Calu3 (cell line): ENCODE results near the gene AP5B1. TPM values are rescaled to one million over a fixed set of nuclear protein-coding genes. Genes with fewer than 3 reads are reported as not detected.

ENCODE experiments used
- BruUV-seq: library from RNA; stranded (reverse); fragments of 400-500 nt; replicated peaks from 2 replicates; lab custom pipeline; 2021; lab: Mats Ljungman, UMichigan
- CTCF ChIA-PET: fragments of 300-600 bp; sonication (Branson Sonifier 250); formaldehyde crosslinking; loops from one replicate; lab custom pipeline; 2022; ENCODE audit warnings: antibody characterized with exemption; lab: Charles Lee
- DNase-seq: peaks from one replicate; pipeline ENCODE4 v3.0.0; 2022
- H3K27ac Mint-ChIP-seq: one replicate; pipeline ENCODE4 v1.8.0; 2022; ENCODE audit warnings: mixed read lengths; ENCODE audit not compliant: unreplicated experiment
- H3K27me3 Mint-ChIP-seq: one replicate; pipeline ENCODE4 v1.8.0; 2022; ENCODE audit warnings: mixed read lengths; ENCODE audit not compliant: unreplicated experiment
- H3K36me3 Mint-ChIP-seq: one replicate; pipeline ENCODE4 v1.8.0; 2022; ENCODE audit warnings: mild to moderate bottlenecking, moderate library complexity, mixed read lengths; ENCODE audit not compliant: insufficient read depth, unreplicated experiment
- H3K4me1 Mint-ChIP-seq: one replicate; pipeline ENCODE4 v1.8.0; 2022; ENCODE audit warnings: mild to moderate bottlenecking, low read depth, mixed read lengths; ENCODE audit not compliant: unreplicated experiment
- H3K4me3 Mint-ChIP-seq: one replicate; pipeline ENCODE4 v1.8.0; 2022; ENCODE audit warnings: mild to moderate bottlenecking, low read depth, moderate library complexity, mixed read lengths; ENCODE audit not compliant: unreplicated experiment
- H3K9me3 Mint-ChIP-seq: one replicate; pipeline ENCODE4 v1.8.0; 2022; ENCODE audit warnings: low read depth, mixed read lengths; ENCODE audit not compliant: unreplicated experiment
- intact Hi-C: fragments of 100-400 bp; cut with micrococcal nuclease; formaldehyde crosslinking; loops from one replicate; pipeline ENCODE4 v1.10.0; 2022; ENCODE audit not compliant: unreplicated experiment
- total RNA-seq: library from RNA; stranded (reverse); gene quantifications from 2 replicates; pipeline ENCODE4 v1.2.3, GENCODE V29; 2022
- TF ChIP-seq, protein P1 (sequence below): fragments of 200-600 bp; IDR thresholded peaks from one replicate; pipeline ENCODE4 v1.8.0; 2022; ENCODE audit warnings: antibody characterized with exemption; ENCODE audit not compliant: unreplicated experiment

The AP5B1 gene
- total RNA-seq, 1 experiment from 2014 or later: 18.5 TPM

DNA sequence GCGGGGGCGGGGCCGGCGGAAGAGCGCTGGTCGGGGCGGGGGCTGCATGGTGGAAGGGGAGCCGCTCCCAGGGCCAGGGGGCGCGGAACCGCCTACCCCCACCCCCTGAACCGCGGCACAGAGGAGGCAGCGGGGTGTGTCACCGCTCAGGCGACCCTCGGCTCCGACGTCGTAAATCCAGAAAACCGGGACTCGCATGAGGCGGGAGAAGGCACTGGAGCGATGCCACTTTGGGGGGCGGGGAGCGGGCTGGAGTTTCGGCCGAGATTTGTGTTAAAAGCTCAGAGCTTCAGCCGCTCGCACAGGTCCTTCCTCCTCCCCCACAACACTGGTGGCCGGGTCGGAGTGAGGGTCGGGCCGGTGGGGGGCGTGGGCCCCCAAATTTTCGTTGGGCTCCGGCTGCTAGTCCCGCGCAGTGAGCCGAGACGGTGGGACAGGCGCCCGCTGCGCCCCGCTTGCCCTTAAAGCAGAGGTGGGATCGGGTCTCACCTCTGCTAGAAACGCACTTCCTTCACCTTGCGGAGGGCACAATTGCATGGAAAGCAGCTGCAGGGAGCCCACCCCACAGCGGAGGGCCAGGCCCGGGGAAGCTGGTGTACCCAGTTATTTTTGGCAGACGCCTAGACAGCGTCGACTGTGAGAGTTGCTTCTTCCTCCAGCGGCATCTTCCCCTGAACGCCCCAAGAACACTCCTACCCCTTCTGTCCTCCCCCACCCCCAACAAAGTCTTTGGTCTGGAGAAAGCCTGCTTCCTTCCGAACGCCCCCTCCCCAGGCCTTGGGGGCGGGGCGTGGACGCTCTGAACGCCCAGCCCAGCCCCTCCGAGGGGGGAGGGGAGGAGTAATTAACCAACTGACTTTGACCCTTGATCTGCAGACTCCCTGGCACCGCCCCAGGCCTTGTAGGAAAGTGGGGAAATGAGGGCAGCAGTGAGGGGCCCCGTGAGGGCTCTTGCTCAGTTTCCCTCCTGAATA is 7.2 kb upstream of the AP5B1 start:
- H3K4me1 Mint-ChIP-seq: peaks cover 46% of the 10 kb centered on the region
- peak overlapping the region; percentile 86 for H3K4me3 Mint-ChIP-seq
- peaks cover 53% of the 10 kb centered on the region for H3K36me3 Mint-ChIP-seq
- intact Hi-C loops: no loop called here
- TF ChIP-seq, protein P1, sequence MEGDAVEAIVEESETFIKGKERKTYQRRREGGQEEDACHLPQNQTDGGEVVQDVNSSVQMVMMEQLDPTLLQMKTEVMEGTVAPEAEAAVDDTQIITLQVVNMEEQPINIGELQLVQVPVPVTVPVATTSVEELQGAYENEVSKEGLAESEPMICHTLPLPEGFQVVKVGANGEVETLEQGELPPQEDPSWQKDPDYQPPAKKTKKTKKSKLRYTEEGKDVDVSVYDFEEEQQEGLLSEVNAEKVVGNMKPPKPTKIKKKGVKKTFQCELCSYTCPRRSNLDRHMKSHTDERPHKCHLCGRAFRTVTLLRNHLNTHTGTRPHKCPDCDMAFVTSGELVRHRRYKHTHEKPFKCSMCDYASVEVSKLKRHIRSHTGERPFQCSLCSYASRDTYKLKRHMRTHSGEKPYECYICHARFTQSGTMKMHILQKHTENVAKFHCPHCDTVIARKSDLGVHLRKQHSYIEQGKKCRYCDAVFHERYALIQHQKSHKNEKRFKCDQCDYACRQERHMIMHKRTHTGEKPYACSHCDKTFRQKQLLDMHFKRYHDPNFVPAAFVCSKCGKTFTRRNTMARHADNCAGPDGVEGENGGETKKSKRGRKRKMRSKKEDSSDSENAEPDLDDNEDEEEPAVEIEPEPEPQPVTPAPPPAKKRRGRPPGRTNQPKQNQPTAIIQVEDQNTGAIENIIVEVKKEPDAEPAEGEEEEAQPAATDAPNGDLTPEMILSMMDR: no peak
- CTCF ChIA-PET: interaction anchor here (1.0 kb wide), 1 partner anchor 8 kb away, joined by 4 read pairs; no protein-coding TSS in a partner anchor
- H3K9me3 Mint-ChIP-seq: no peaks in the 10 kb centered on the region
- H3K27ac Mint-ChIP-seq: peak overlapping the region; percentile 75
- BruUV-seq: no TSS peak
- DNase-seq: peak; percentile 33
- no peaks in the 10 kb centered on the region for H3K27me3 Mint-ChIP-seq

DNA sequence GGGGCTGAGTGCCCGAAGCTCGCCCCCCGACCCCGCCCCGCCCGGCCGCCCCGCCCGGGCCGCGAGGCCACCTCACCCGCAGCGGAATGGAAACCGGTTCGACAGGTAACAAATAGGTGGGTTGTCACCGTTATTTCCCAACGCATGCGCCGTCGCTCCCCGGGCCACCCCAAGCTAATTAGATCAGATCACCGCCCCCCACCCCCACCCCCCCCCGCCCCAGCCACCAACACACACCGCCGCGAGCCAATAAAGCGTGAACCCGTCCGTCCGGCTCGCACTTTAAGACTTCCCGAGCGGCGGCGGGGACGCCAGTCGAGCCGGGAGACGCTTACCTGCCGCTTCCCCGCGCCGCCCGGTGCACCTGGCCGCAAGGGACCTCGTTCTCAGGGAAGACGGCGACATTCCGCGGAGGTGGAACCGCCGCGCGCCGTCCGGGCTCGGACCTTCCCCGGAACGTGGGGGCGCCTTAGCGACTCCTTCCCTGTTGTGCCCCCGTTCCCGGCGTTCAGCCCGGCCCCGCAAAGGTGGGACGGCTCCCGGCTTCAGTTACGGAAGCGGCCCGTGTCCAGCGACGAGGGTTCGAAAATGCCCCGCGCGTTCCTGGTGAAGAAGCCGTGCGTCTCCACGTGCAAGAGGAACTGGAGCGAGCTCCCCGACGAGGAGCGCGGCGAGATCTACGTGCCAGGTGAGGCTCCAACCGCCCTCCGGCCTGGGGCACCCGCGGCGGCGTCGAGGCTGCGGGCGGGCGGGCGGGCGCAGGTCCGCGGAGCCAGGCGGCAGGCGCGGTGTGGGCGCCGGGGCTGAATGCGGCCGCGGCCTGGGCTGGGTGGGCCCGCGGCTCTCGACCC is 6.2 kb upstream of the AP5B1 start, which contains the start of gene OVOL1:
Gene OVOL1, plus strand, starts transcription at position 278 of the 851 bp plus-strand sequence. Its CDS starts 311 bp downstream, at position 589.
- CTCF ChIA-PET: interaction anchor here (1.0 kb wide), 1 partner anchor 332 kb away, joined by 3 read pairs; no protein-coding TSS in a partner anchor
- BruUV-seq: no TSS peak

DNA sequence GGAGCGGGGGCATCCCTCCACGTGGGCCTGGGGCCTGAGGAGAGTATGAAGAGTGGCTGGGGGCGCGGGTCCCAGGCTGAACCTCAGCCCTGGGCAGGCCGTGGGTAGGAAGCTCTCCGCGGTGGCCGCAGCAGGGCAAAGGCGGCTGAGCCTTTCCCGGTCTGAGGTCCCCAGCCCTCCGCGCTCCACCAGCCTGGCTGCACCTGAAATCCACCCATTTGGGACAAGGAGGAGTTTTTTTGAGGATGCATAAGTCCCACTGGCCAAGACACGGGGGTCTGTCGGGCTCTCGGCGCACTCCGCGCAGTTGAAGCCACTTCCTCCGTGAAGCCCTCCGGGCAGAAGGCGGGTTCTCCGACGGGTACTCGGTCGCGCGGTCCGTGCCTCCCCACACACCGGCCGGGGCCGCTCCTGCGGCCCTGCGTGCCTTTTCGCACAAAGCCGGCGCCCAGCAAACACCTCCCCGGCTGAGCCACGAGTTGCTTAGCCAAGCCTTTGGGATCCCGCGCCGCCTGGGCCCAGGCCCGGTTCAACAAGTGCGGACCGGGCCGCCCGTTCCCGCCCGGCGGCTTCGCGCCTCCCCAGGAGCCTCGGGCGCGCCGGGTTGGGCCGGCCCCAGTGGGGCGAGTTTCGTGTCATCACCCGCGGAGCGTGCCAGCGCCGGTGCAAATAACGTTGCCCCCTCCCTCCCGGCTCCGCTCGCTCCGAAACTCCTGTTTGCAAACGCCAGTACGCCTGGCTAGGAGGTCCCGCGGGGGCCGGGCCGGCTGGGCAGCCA is 5.4 kb upstream of the AP5B1 start:
- Mint-ChIP-seq H3K36me3 (peaks cover 40% of the 10 kb centered on the region), H3K27me3 (no peaks in the 10 kb centered on the region), H3K9me3 (no peaks in the 10 kb centered on the region), H3K4me1 (peaks cover 38% of the 10 kb centered on the region), H3K27ac (peak overlapping the region; percentile 82), H3K4me3 (peak overlapping the region; percentile 86)
- TF ChIP-seq, protein P1: no peak
- BruUV-seq: TSS peak; percentile 33
- CTCF ChIA-PET: interaction anchor here (1.0 kb wide), 1 partner anchor 333 kb away, joined by 3 read pairs; no protein-coding TSS in a partner anchor
- intact Hi-C loops: no loop called here
- DNase-seq: no peak

More for the DNA sequence above, 6.2 kb upstream of the AP5B1 start, which contains the start of gene OVOL1:
- H3K9me3 Mint-ChIP-seq: no peaks in the 10 kb centered on the region
- intact Hi-C loops: no loop called here
- peaks cover 44% of the 10 kb centered on the region for H3K36me3 Mint-ChIP-seq
- peaks cover 46% of the 10 kb centered on the region for H3K4me1 Mint-ChIP-seq
- peak; percentile 92 for DNase-seq
- TF ChIP-seq, protein P1: no peak
- peak within 1 kb of the TSS; percentile 86 for H3K4me3 Mint-ChIP-seq
- no peaks in the 10 kb centered on the region for H3K27me3 Mint-ChIP-seq
- peak within 1 kb of the TSS; percentile 82 for H3K27ac Mint-ChIP-seq
